ENCODE data around the gene HIC2. TPM values are rescaled to one million over a fixed set of nuclear protein-coding genes. Genes with fewer than 3 reads are reported as not detected.
"Not testable (repeated sequence)": the region's sequence is repeated elsewhere in the genome, so short reads cannot be mapped to it uniquely, and the experiment has no call there.

HIC2 gene
- polyA plus RNA-seq, 1 experiment: 0.93 TPM

- CTCF ChIA-PET; DNase-seq (ENCODE audit: low read depth, low spot score); H3K4me3 ChIP-seq (ENCODE audit: low read depth, low read length); POLR2A ChIA-PET; H3K27ac ChIP-seq (ENCODE audit: low read depth, low read length); H3K27me3 ChIP-seq (ENCODE audit: control insufficient read depth, insufficient read depth, low read length); H3K9me3 ChIP-seq (ENCODE audit: control insufficient read depth, insufficient read depth, low read length): not testable (repeated sequence)
Measured at GRCh38 chr22:21407792-21408191, 9.4 kb upstream of the HIC2 start.

- H3K9me3 ChIP-seq (ENCODE audit: control insufficient read depth, insufficient read depth, low read length); H3K27ac ChIP-seq (ENCODE audit: low read depth, low read length); H3K27me3 ChIP-seq (ENCODE audit: control insufficient read depth, insufficient read depth, low read length); H3K4me3 ChIP-seq (ENCODE audit: low read depth, low read length); DNase-seq (ENCODE audit: low read depth, low spot score); POLR2A ChIA-PET; CTCF ChIA-PET: not testable (repeated sequence)
Measured at GRCh38 chr22:21416375-21416774, 796 bp upstream of the HIC2 start.

- CTCF ChIA-PET; DNase-seq (ENCODE audit: low read depth, low spot score); H3K27me3 ChIP-seq (ENCODE audit: control insufficient read depth, insufficient read depth, low read length); POLR2A ChIA-PET; H3K9me3 ChIP-seq (ENCODE audit: control insufficient read depth, insufficient read depth, low read length); H3K27ac ChIP-seq (ENCODE audit: low read depth, low read length): not testable (repeated sequence)
- peak overlapping the region; percentile 58 for H3K4me3 ChIP-seq (ENCODE audit: low read depth, low read length)
Measured at GRCh38 chr22:21417853-21418252, 682 bp downstream of the HIC2 start.

GRCh38 chr22:21418974-21419638 is 1.9 kb downstream of the HIC2 start:
- CTCF ChIA-PET; POLR2A ChIA-PET; DNase-seq (ENCODE audit: low read depth, low spot score); H3K27me3 ChIP-seq (ENCODE audit: control insufficient read depth, insufficient read depth, low read length); H3K27ac ChIP-seq (ENCODE audit: low read depth, low read length); H3K9me3 ChIP-seq (ENCODE audit: control insufficient read depth, insufficient read depth, low read length); H3K4me3 ChIP-seq (ENCODE audit: low read depth, low read length): not testable (repeated sequence)

- CTCF ChIA-PET; POLR2A ChIA-PET; H3K9me3 ChIP-seq (ENCODE audit: control insufficient read depth, insufficient read depth, low read length); H3K27me3 ChIP-seq (ENCODE audit: control insufficient read depth, insufficient read depth, low read length); H3K4me3 ChIP-seq (ENCODE audit: low read depth, low read length); H3K27ac ChIP-seq (ENCODE audit: low read depth, low read length); DNase-seq (ENCODE audit: low read depth, low spot score): not testable (repeated sequence)
Measured at GRCh38 chr22:21420180-21420763, 3.1 kb downstream of the HIC2 start.

GRCh38 chr22:21424084-21424709 is 7.0 kb downstream of the HIC2 start:
- H3K4me3 ChIP-seq (ENCODE audit: low read depth, low read length); H3K27me3 ChIP-seq (ENCODE audit: control insufficient read depth, insufficient read depth, low read length); H3K9me3 ChIP-seq (ENCODE audit: control insufficient read depth, insufficient read depth, low read length); DNase-seq (ENCODE audit: low read depth, low spot score); CTCF ChIA-PET; H3K27ac ChIP-seq (ENCODE audit: low read depth, low read length); POLR2A ChIA-PET: not testable (repeated sequence)

GRCh38 chr22:21434378-21435233 is 17.4 kb downstream of the HIC2 start:
- POLR2A ChIA-PET; DNase-seq (ENCODE audit: low read depth, low spot score); CTCF ChIA-PET; H3K9me3 ChIP-seq (ENCODE audit: control insufficient read depth, insufficient read depth, low read length); H3K4me3 ChIP-seq (ENCODE audit: low read depth, low read length); H3K27ac ChIP-seq (ENCODE audit: low read depth, low read length); H3K27me3 ChIP-seq (ENCODE audit: control insufficient read depth, insufficient read depth, low read length): not testable (repeated sequence)

GRCh38 chr22:21435998-21436810 is 19.0 kb downstream of the HIC2 start:
- POLR2A ChIA-PET; H3K9me3 ChIP-seq (ENCODE audit: control insufficient read depth, insufficient read depth, low read length): not testable (repeated sequence)

GRCh38 chr22:21438013-21438412 is 20.8 kb downstream of the HIC2 start:
- H3K27me3 ChIP-seq (ENCODE audit: control insufficient read depth, insufficient read depth, low read length); H3K4me3 ChIP-seq (ENCODE audit: low read depth, low read length); POLR2A ChIA-PET; H3K27ac ChIP-seq (ENCODE audit: low read depth, low read length); H3K9me3 ChIP-seq (ENCODE audit: control insufficient read depth, insufficient read depth, low read length); DNase-seq (ENCODE audit: low read depth, low spot score); CTCF ChIA-PET: not testable (repeated sequence)

More at GRCh38 chr22:21435998-21436810, 19.0 kb downstream of the HIC2 start:
- CTCF ChIA-PET; H3K4me3 ChIP-seq (ENCODE audit: low read depth, low read length); H3K27me3 ChIP-seq (ENCODE audit: control insufficient read depth, insufficient read depth, low read length); DNase-seq (ENCODE audit: low read depth, low spot score): not testable (repeated sequence)
- H3K27ac ChIP-seq (ENCODE audit: low read depth, low read length): peak overlapping the region; percentile 31

- POLR2A ChIA-PET; H3K9me3 ChIP-seq (ENCODE audit: control insufficient read depth, insufficient read depth, low read length); CTCF ChIA-PET; DNase-seq (ENCODE audit: low read depth, low spot score); H3K27me3 ChIP-seq (ENCODE audit: control insufficient read depth, insufficient read depth, low read length); H3K4me3 ChIP-seq (ENCODE audit: low read depth, low read length); H3K27ac ChIP-seq (ENCODE audit: low read depth, low read length): not testable (repeated sequence)
Measured at GRCh38 chr22:21440018-21440636, 23.0 kb downstream of the HIC2 start.

GRCh38 chr22:21440676-21441075 is 23.5 kb downstream of the HIC2 start:
- DNase-seq (ENCODE audit: low read depth, low spot score); H3K27me3 ChIP-seq (ENCODE audit: control insufficient read depth, insufficient read depth, low read length); H3K27ac ChIP-seq (ENCODE audit: low read depth, low read length); CTCF ChIA-PET; H3K4me3 ChIP-seq (ENCODE audit: low read depth, low read length); H3K9me3 ChIP-seq (ENCODE audit: control insufficient read depth, insufficient read depth, low read length); POLR2A ChIA-PET: not testable (repeated sequence)

Data from AG04450 (cell line).